Smooth muscle cell (in vitro differentiated cells): ENCODE results near the gene ADORA3. TPM values are rescaled to one million over a fixed set of nuclear protein-coding genes. Genes with fewer than 3 reads are reported as not detected.
"Not testable (repeated sequence)": the region's sequence is repeated elsewhere in the genome, so short reads cannot be mapped to it uniquely, and the experiment has no call there.

ENCODE experiments used
- DNase-seq: peaks from one replicate; lab custom pipeline; 2025; ENCODE audit not compliant: unreplicated experiment; lab: John Stamatoyannopoulos, UW
- H2AFZ ChIP-seq: fragments of 200-600 bp; sonication (generic); 2 replicates; pipeline ENCODE4 v1.6.0; 2016; ENCODE audit warnings: antibody characterized with exemption, low read depth, mild to moderate bottlenecking
- H3F3A ChIP-seq: fragments of 200-600 bp; sonication (generic); 2 replicates; pipeline ENCODE4 v1.6.0; 2017; ENCODE audit warnings: antibody characterized with exemption, low read depth
- H3K27ac ChIP-seq: fragments of 200-600 bp; sonication (generic); 2 replicates; pipeline ENCODE4 v1.5.1; 2016; ENCODE audit warnings: low read depth, mild to moderate bottlenecking
- H3K27me3 ChIP-seq: fragments of 200-600 bp; sonication (generic); 2 replicates; pipeline ENCODE4 v1.6.1; 2016; ENCODE audit warnings: low read depth, mild to moderate bottlenecking
- H3K36me3 ChIP-seq: fragments of 200-600 bp; sonication (generic); 2 replicates; pipeline ENCODE4 v1.5.1; 2016; ENCODE audit warnings: low read depth
- H3K4me1 ChIP-seq: fragments of 200-600 bp; sonication (generic); 2 replicates; pipeline ENCODE4 v1.5.1; 2016; ENCODE audit warnings: low read depth
- H3K4me2 ChIP-seq: fragments of 200-600 bp; sonication (generic); 2 replicates; pipeline ENCODE4 v1.6.0; 2016; ENCODE audit warnings: mild to moderate bottlenecking
- H3K4me3 ChIP-seq: fragments of 200-600 bp; sonication (generic); 2 replicates; pipeline ENCODE4 v1.5.1; 2016; ENCODE audit warnings: mild to moderate bottlenecking
- H3K79me2 ChIP-seq: fragments of 200-600 bp; sonication (generic); 2 replicates; pipeline ENCODE4 v1.6.0; 2016; ENCODE audit warnings: low read depth, mild to moderate bottlenecking
- H3K9ac ChIP-seq: fragments of 200-600 bp; sonication (generic); 2 replicates; pipeline ENCODE4 v1.6.0; 2016; ENCODE audit warnings: low read depth
- H3K9me3 ChIP-seq: fragments of 200-600 bp; sonication (generic); replicated peaks from 2 replicates; pipeline ENCODE4 v1.5.1; 2016; ENCODE audit warnings: low read depth
- H4K20me1 ChIP-seq: fragments of 200-600 bp; sonication (generic); 2 replicates; pipeline ENCODE4 v1.6.0; 2016; ENCODE audit warnings: low read depth
- CTCF ChIP-seq: fragments of 200-600 bp; sonication (generic); IDR thresholded peaks from 2 replicates; pipeline ENCODE4 v1.5.1; 2017; ENCODE audit warnings: borderline replicate concordance, mild to moderate bottlenecking, antibody characterized with exemption; ENCODE audit not compliant: insufficient read depth, poor library complexity, severe bottlenecking
- WGBS: methylation state at CpG from one replicate; pipeline ENCODE4 v1.1.7; 2016; ENCODE audit warnings: low lambda C conversion rate; 5-methylcytosine and 5-hydroxymethylcytosine counted together
- polyA plus RNA-seq: library from polyadenylated mRNA; unstranded; fragments of >200 nt; fragmentation: Nextera tagmentation; extraction: Ambion mirVana; gene quantifications from 2 replicates; pipeline ENCODE4 v1.2.1, GENCODE V29; 2016
- total RNA-seq: library from RNA; depleted of rRNA; stranded (reverse); fragments of >200 nt; gene quantifications from 2 replicates; pipeline ENCODE4 v1.2.3, GENCODE V29; 2014

The ADORA3 gene
- total and polyA plus RNA-seq, 2 experiments from 2014 or later: not detected

- no peaks in the 10 kb centered on the region for H3K36me3 ChIP-seq
- no peak for DNase-seq
- no peaks in the 10 kb centered on the region for H3K4me1 ChIP-seq
- no peak for TF ChIP-seq CTCF
- no peak overlapping the region for H3K4me3 ChIP-seq
- H3K27me3 ChIP-seq: no peaks in the 10 kb centered on the region
- H3K4me2 ChIP-seq: no peak overlapping the region
- WGBS: 88% methylated on average over 8 of the region's 8 CpGs
- no peak overlapping the region for H3K27ac ChIP-seq
- no peaks in the 10 kb centered on the region for H4K20me1 ChIP-seq
- H3K9ac ChIP-seq: no peak overlapping the region
- no peaks in the 10 kb centered on the region for H3F3A ChIP-seq
- H3K9me3 ChIP-seq: no peaks in the 10 kb centered on the region
- H2AFZ ChIP-seq: no peak overlapping the region
- H3K79me2 ChIP-seq: no peaks in the 10 kb centered on the region
Observed at GRCh38 chr1:111551623-111552411, 48.4 kb upstream of the ADORA3 start.

- not testable (repeated sequence) for H3K4me1 ChIP-seq, H3K9me3 ChIP-seq, H3K79me2 ChIP-seq, H3K36me3 ChIP-seq, H2AFZ ChIP-seq, DNase-seq, H3K27ac ChIP-seq, H3K27me3 ChIP-seq, H4K20me1 ChIP-seq, H3K9ac ChIP-seq, H3K4me3 ChIP-seq, H3K4me2 ChIP-seq, H3F3A ChIP-seq
- WGBS: 95% methylated on average over 1 of the region's 1 CpG
Observed at GRCh38 chr1:111547786-111548185, 44.4 kb upstream of the ADORA3 start.

- no peaks in the 10 kb centered on the region for H3K4me1 ChIP-seq
- no peaks in the 10 kb centered on the region for H3K9me3 ChIP-seq
- H2AFZ ChIP-seq: peak overlapping the region; percentile 74
- H3K27me3 ChIP-seq: no peaks in the 10 kb centered on the region
- DNase-seq: no peak
- no peaks in the 10 kb centered on the region for H3K79me2 ChIP-seq
- H3K4me3 ChIP-seq: no peak overlapping the region
- H4K20me1 ChIP-seq: no peaks in the 10 kb centered on the region
- H3K4me2 ChIP-seq: peak overlapping the region; percentile 61
- no peak for TF ChIP-seq CTCF
- no peaks in the 10 kb centered on the region for H3K36me3 ChIP-seq
- H3K9ac ChIP-seq: no peak overlapping the region
- WGBS: 49% methylated on average over 14 of the region's 14 CpGs
- H3F3A ChIP-seq: no peaks in the 10 kb centered on the region
- H3K27ac ChIP-seq: no peak overlapping the region
Observed at GRCh38 chr1:111542187-111542586, 38.8 kb upstream of the ADORA3 start.

GRCh38 chr1:111541721-111542120 lies 38.3 kb upstream of the ADORA3 start:
- Histone ChIP-seq H2AFZ (peak overlapping the region; percentile 74), H3F3A (no peaks in the 10 kb centered on the region), H4K20me1 (no peaks in the 10 kb centered on the region), H3K79me2 (no peaks in the 10 kb centered on the region), H3K27me3 (no peaks in the 10 kb centered on the region), H3K9me3 (no peaks in the 10 kb centered on the region), H3K36me3 (no peaks in the 10 kb centered on the region), H3K27ac (no peak overlapping the region), H3K4me1 (no peaks in the 10 kb centered on the region), H3K4me3 (no peak overlapping the region), H3K9ac (no peak overlapping the region), H3K4me2 (peak overlapping the region; percentile 61)
- no peak for TF ChIP-seq CTCF
- DNase-seq: no peak
- 63% methylated on average over 4 of the region's 4 CpGs for WGBS
